ENCODE results near the gene GNPTAB. TPM values are rescaled to one million over a fixed set of nuclear protein-coding genes. Genes with fewer than 3 reads are reported as not detected.
A peak's percentile ranks its signal among the peaks of the same experiment; 100 is the strongest.

GNPTAB gene
- 10 to 100 TPM in 8 of 9 donors, 1 to 10 TPM in 1; 8.6 to 31.3 (median 19.4) TPM for total RNA-seq
- polyA plus RNA-seq = 10 to 100 TPM in 2 of 3 donors, 1 to 10 TPM in 1; 7.6 to 11.2 (median 10.7) TPM
- long read RNA-seq, donor 1 = 0 reads
- long read RNA-seq, donor 2 = 0 reads
- long read RNA-seq, donor 3, full-length matches to known transcripts = 1 of 1 reads
- long read RNA-seq, donor 3, partial matches to known transcripts = 0 of 1 reads
- long read RNA-seq, donor 3, other reads (novel, unspliced or antisense) = 0 of 1 reads
- long read RNA-seq, donor 4, partial matches to known transcripts = 3 of 6 reads
- long read RNA-seq, donor 4, other reads (novel, unspliced or antisense) = 3 of 6 reads
- long read RNA-seq, donor 5, full-length matches to known transcripts = 2 of 14 reads
- long read RNA-seq, donor 5, partial matches to known transcripts = 7 of 14 reads
- long read RNA-seq, donor 5, other reads (novel, unspliced or antisense) = 5 of 14 reads
- long read RNA-seq, donor 6, partial matches to known transcripts = 1 of 3 reads
- long read RNA-seq, donor 6, other reads (novel, unspliced or antisense) = 0 of 3 reads
- long read RNA-seq, donor 7 = 0 reads
- long read RNA-seq, donor 8 = 0 reads
- long read RNA-seq, donor 9, partial matches to known transcripts = 6 of 7 reads
- long read RNA-seq, donor 9, other reads (novel, unspliced or antisense) = 0 of 7 reads
- long read RNA-seq, donor 10 = 0 reads

DNA sequence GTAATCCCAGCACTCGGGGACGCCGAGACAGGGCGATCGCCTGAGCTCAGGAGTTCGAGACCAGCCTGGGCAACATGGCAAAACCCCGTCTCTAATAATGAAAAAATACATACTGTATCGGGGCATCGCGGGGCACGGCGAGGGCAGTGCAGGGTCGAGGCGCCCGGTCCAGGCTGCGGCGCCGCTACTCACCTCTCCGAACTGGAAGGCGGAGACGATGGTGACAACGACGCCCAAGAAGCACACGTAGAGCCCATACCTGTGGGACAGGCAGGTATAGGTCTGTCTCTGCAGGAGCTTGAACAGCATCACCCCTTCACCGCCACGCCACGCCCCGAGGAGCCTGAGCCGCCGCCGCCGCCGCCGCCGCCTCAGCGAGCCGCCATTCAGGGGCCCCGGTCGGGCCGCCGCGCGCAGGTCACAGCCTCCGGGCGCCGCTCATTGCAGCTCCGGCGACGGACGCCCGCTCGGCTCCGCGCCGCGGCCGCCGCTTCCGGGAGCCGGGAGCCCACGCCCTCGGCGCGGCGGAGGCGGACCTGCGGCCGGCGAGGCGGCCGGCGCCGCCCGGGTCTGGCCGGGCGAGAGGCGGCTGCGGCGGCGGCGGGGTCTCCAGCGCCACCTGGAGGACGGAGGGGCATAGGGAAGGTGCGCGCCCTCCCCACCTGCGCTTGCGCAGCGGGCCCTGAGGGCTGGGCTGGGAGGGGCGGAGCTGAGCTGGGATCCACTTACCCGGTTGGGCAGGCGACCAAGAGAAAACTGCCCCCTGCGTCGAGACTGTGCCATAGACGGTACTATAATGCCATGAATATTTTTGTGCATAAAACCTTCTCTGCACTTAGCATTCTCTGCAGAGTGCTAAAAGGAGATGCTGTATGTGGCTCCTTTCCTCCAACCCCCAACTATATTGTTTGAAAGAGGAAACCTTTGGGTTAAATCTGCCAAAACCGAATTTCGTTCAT is at the start of gene GNPTAB:
Gene GNPTAB, minus strand, starts transcription at position 593 of the 959 bp plus-strand sequence. Its CDS starts 284 bp downstream, at position 309.
- Histone ChIP-seq H3K9me3 (replicated peaks in 1 of 3) (no peaks in the 10 kb centered on the region), H3K4me1 (replicated peaks in 1 of 2) (peaks cover 8 to 21% of the 10 kb centered on the region in 2 donors), H3K4me3 (peak within 1 kb of the TSS; percentile 58 to 93 (median 90)), H3K36me3 (replicated peaks in 1 of 2) (no peaks in the 10 kb centered on the region), H3K27me3 (no peaks in the 10 kb centered on the region), H3K27ac (peak within 1 kb of the TSS in 4 of 5 donors; percentile 51 to 82 (median 66))
- intact Hi-C loops (cut with DNase I) = loop anchor here in 1 of 2 donors (10.0 kb wide), 1 partner anchor 416 kb away; no protein-coding TSS in a partner anchor
- DNase-seq = peak; percentile 92 to 97 (median 95)
- 0 to 1% (median 1%) methylated on average over 22 to 96 of the region's 96 CpGs for WGBS, 4 donors
- TF ChIP-seq POLR2A (IDR thresholded peaks at IDR 0.05) = peak; percentile 62 to 74
- TF ChIP-seq, protein P1, sequence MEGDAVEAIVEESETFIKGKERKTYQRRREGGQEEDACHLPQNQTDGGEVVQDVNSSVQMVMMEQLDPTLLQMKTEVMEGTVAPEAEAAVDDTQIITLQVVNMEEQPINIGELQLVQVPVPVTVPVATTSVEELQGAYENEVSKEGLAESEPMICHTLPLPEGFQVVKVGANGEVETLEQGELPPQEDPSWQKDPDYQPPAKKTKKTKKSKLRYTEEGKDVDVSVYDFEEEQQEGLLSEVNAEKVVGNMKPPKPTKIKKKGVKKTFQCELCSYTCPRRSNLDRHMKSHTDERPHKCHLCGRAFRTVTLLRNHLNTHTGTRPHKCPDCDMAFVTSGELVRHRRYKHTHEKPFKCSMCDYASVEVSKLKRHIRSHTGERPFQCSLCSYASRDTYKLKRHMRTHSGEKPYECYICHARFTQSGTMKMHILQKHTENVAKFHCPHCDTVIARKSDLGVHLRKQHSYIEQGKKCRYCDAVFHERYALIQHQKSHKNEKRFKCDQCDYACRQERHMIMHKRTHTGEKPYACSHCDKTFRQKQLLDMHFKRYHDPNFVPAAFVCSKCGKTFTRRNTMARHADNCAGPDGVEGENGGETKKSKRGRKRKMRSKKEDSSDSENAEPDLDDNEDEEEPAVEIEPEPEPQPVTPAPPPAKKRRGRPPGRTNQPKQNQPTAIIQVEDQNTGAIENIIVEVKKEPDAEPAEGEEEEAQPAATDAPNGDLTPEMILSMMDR (IDR thresholded peaks at IDR 0.05) = peak; percentile 46 to 96 (median 74)

DNA sequence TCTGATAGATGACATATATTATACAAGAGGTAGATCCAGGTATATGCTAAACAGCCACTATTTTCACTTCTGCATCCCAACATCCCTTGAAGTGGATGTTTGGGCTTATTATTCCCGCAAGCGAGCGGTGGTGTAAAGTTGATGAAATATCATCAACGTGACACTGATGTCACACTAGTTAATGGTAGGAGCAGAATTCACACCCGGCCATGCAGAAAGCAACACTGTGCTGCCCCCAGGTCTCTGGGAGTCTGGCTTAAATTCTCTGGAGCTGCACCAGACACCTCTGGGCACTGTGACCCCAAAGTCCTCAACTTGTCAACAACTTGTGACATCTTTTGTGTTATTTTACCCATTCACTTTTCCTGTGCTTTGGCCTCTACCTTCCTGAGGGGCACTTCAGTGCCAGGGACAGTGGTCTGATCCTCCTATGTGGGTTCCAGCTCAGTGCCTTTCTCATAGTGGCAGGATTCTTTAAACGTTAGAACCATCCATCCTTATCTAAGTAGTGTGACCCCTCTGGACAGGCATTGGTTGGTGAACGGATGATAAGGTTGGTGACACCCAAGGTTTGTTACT is 47.6 kb upstream of the GNPTAB start:
- DNase-seq = peak in 3 of 7 donors; percentile 14 to 36 (median 23)
- Histone ChIP-seq H3K9me3 (replicated peaks in 1 of 3) (no peaks in the 10 kb centered on the region), H3K36me3 (replicated peaks in 1 of 2) (no peaks in the 10 kb centered on the region), H3K27me3 (no peaks in the 10 kb centered on the region), H3K4me1 (replicated peaks in 1 of 2) (peaks cover 10 to 20% of the 10 kb centered on the region in 2 donors), H3K4me3 (peak overlapping the region in 3 of 4 donors; percentile 88 to 95 (median 90)), H3K27ac (peak overlapping the region in 4 of 5 donors; percentile 92 to 97 (median 97))
- 5 to 13% (median 12%) methylated on average over 7 of the region's 7 CpGs for WGBS, 4 donors
- no peak for TF ChIP-seq POLR2A (IDR thresholded peaks at IDR 0.05)
- TF ChIP-seq, protein P1 (IDR thresholded peaks at IDR 0.05) = no peak
- intact Hi-C loops (cut with DNase I) = no loop called here

DNA sequence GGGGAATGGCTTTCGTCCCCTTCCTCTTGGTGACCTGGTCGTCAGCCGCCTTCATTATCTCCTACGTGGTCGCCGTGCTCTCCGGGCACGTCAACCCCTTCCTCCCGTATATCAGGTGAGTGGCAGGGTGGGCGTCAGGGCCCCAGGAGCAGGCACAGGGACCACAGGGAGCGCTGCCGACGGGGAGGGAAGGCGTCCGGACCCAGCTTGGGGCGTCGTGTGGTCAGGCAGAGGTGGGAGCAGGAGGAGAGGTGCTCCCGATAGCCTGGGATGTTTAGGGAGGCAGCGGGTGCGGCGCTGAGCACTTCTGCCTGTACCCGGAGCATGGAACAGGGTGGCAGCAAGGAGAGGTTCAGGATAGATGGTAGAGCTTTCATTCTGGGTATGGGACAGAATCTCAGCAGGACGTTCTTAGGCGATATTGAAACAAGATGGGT is 47.1 kb upstream of the GNPTAB start:
- DNase-seq = peak in 6 of 7 donors; percentile 38 to 57 (median 47)

More for the DNA sequence above, 47.1 kb upstream of the GNPTAB start:
- H3K4me1 ChIP-seq (replicated peaks in 1 of 2) = peaks cover 10 to 15% of the 10 kb centered on the region in 2 donors
- TF ChIP-seq, protein P1 (IDR thresholded peaks at IDR 0.05) = no peak
- TF ChIP-seq POLR2A (IDR thresholded peaks at IDR 0.05) = no peak
- H3K36me3 ChIP-seq (replicated peaks in 1 of 2) = no peaks in the 10 kb centered on the region
- no peaks in the 10 kb centered on the region for H3K9me3 ChIP-seq (replicated peaks in 1 of 3)
- peak overlapping the region; percentile 92 to 97 (median 97) for H3K27ac ChIP-seq
- H3K27me3 ChIP-seq = no peaks in the 10 kb centered on the region
- WGBS, 4 donors = 0 to 1% (median 1%) methylated on average over 22 to 24 of the region's 24 CpGs
- intact Hi-C loops (cut with DNase I) = no loop called here
- H3K4me3 ChIP-seq = peak overlapping the region; percentile 78 to 95 (median 89)
